ENCODE measurements around the gene IRAK4.

- TF ChIP-seq EZH2 (IDR thresholded peaks at IDR 0.05; ENCODE audit: insufficient read depth, low read length) (no peak), CTCF (IDR thresholded peaks at IDR 0.05; ENCODE audit: insufficient read depth, low read depth, low read length) (no peak)
Observed at GRCh38 chr12:43805860-43806736, 47.3 kb downstream of the IRAK4 start, which contains the start of gene TWF1.

Data from astrocyte (in vitro differentiated cells and primary cell).